T follicular helper cell (primary cell): Measurements from ENCODE around the gene FUNDC2.

Source experiments
- DNase-seq: peaks from one replicate; pipeline ENCODE4 v3.0.0-alpha.2; 2020; ENCODE audit warnings: low read depth

FUNDC2 gene

GRCh38 chrX:155023907-155024833 lies 2.5 kb upstream of the FUNDC2 start:
- DNase-seq = no peak

GRCh38 chrX:155026420-155026726 lies 271 bp upstream of the FUNDC2 start:
- DNase-seq = no peak

DNA sequence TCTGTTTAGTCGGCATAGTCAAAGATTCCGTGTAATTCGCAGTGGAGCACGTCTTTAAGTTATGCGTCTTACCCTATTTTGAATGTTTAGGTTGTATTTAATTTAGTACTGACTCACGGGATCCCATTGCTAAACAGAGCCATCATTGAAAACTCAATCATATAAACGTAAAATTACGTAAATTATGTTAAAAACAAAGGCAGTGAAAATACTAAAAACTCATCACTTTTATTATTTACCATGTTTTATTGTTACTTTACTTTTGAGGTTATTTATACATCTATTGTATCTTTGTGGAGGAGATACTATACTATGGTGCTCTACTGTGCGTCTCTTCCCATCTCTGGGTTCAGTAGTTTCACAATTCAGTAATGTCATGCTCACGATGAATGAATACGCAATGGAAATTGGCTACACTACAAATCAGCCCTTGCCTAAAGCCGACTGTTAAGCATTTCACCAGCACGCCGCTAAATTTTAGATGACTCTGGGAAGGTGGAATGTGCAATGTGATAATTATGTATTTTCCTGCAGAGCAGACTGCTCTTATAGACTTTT lies 944 bp downstream of the FUNDC2 start:
- DNase-seq = no peak

- no peak for DNase-seq
Measured at GRCh38 chrX:155028129-155028528, 1.5 kb downstream of the FUNDC2 start.

DNA sequence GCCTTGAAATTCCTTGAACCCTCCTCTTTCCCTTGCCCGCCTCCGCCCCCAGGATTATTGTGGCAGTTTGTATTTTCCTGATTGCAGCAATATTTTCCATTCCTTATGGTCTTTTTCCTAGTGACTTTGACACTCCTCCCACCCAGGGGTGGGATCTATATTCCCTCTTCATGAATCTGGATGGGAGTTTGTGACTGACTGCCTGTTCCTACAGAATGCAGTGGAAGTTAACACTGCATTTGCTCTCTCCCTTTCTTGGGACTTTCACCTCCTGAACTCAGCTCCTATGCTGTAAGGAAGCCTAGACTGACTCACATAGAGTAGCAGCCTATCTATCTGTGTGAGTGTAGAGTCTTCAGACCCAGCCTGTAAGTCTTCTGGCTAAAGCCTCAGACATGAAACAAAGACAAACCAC lies 2.2 kb downstream of the FUNDC2 start:
- no peak for DNase-seq

DNA sequence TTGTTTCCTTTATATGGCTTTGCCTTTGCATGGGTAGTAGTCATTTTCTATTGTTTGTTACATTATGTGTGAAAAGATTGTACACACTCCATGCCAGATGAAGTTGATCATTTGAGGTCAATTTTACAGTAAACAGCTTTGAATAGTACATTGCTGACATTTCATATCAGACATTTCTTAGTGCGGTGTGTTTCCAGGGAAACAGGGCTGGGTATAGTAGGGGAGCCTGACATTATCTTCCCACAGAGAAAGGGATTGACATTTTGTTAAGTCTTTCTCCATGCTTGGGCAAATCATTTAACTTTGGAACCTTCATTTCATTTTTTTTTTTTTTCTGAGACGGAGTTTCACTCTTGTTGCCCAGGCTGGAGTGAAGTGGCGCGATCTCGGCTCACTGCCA lies 5.0 kb downstream of the FUNDC2 start:
- DNase-seq = no peak

GRCh38 chrX:155035688-155036087 lies 9.0 kb downstream of the FUNDC2 start:
- no peak for DNase-seq

GRCh38 chrX:155046129-155046810 lies 19.6 kb downstream of the FUNDC2 start:
- no peak for DNase-seq

DNA sequence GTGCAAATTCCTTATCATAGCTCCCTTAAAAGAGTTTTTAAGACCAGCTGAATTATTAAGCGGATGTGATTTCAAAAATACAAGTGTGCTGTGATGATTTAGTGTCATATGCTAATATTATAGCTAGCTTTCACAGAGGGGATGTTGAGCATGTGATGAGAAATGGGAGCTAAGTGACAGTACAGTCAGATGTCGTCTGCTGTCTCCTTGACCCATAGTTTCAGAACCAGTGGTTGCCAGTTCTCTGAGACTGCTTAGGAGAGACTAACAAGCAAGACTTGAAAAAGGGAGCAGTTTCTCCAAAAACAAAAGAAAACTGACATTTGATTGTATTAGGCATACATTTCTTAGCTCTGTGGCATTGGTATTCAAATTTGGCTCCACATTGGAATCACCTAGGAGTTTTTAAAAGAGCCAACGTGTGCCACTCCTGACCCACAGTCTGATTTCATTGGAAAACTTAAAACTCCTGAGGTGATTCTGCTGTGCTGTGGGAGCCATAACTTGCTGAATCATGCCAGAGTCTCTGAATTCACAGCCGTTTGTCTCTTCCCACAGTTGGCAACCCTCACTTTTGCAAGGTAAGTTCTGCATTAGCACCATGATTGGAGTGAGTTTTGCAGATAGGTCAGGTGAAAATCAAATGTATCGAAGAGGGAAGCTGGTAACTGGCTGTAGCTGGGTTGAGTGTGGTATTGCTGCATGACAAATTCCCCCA lies 20.3 kb downstream of the FUNDC2 start:
- DNase-seq = no peak

- DNase-seq = peak; percentile 31
Measured at GRCh38 chrX:155048977-155049619, 22.5 kb downstream of the FUNDC2 start.

DNA sequence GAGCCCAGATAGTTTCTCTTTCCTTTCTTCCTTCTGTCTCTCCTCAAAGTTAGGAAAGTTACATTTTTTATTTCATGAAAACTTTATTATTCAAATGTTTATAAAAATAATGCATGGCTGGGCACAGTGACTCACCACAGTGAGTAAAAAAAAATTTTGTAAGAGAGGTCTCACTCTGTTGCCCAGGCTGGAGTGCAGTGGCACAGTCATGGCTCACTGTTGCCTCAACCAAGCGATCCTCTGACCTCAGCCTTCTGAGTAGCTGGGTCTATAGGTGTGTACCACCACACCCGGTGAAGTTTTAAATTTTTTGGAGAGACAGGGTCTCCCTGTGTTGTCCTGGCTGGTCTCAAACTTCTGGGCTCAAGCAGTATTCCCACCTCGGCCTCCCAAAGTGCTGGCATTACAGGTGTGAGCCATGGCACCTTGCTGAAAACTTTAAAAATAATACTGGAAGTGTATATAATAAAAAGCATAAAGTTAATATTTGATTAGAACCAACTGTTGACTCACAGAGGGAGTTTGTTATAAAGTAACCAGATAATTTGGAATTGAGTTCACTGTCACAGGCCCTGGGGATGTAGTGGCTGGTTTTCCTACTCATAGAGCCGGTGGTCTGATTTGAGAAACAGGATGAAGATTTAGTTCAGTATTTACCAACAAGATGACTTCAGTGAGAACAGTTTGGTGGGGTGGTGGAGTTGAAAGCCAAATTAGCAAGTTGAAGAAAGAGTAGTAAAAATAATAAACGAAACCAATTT lies 26.3 kb downstream of the FUNDC2 start:
- DNase-seq = no peak

GRCh38 chrX:155053656-155054055 lies 27.0 kb downstream of the FUNDC2 start:
- DNase-seq = no peak

- no peak for DNase-seq
Measured at GRCh38 chrX:155054255-155054654, 27.6 kb downstream of the FUNDC2 start.

DNA sequence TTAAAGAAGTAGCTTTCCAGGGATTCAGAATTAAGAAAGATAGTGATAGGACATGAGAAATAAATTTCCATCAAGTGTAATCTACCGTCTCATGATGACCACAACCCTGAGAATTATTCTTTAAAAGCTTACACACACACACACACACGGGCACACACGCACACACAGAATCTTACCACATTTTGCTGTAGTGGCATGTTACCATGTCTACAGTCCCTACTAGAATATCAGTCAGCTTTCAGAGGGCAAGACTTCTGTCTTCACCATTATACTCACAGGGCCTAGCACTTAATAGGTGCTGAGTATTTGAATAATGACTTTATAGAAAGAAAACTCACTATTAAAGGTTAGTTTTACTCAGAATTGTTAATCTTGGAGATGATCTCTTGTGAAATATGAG lies 28.9 kb downstream of the FUNDC2 start:
- no peak for DNase-seq

DNA sequence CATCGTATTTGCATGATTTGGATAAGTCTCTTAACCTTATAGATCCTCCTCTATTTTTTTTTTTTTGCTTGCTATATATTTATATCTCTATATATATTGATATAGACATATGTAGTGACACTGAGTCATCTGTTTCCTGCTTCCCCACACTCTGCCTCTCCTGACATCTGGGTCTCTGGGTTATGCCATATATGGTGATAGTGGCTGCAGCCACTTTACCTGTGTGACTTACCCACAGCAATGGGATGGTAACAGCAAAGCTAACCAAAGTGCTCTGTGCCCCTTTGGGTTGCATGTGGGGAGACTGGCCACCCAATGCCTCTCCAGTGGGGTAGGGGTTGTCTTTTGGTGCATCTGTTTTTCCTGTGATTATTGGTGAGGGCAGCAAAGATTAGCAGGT lies 29.8 kb downstream of the FUNDC2 start:
- DNase-seq = no peak

- peak; percentile 22 for DNase-seq
Measured at GRCh38 chrX:155056877-155057792, 30.5 kb downstream of the FUNDC2 start.

GRCh38 chrX:155061760-155062159 lies 35.1 kb downstream of the FUNDC2 start:
- no peak for DNase-seq

DNA sequence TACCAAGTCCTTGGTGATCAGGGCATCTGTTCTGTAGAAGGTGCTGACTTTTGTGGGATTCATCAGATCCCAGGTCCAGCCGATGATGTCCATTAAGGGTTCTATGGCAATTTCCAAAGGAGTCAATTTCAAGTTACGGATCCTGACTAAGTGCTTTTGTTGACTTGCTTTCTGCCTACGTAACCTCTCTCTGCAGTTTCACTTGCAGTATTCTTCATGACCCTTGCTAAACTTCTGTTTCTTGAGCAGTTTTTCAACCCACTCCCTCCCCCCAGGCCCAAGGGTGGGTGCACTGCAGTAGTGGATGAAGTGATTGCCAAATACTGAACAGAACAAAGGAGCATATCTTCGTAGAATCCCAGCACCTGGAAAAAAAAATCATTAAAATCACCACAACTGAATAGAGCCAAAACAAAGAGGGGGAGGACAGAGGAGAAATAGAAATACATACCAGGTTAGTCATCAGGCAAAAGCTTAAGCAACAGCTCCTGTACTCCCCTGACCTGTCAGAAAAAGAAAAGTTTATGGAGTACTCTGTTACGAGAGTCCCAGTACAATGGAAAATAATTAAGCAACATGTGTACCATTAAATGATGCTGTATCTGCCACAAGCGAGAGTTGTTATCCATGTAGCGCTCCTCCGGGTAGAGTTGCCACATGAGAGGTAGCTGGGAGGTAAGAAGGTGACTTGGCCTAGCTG lies 38.5 kb downstream of the FUNDC2 start:
- no peak for DNase-seq

GRCh38 chrX:155068165-155068564 lies 41.5 kb downstream of the FUNDC2 start:
- DNase-seq = no peak
